Caco-2 (cell line): ENCODE results near the gene B3GNT9. TPM values are rescaled to one million over a fixed set of nuclear protein-coding genes. Genes with fewer than 3 reads are reported as not detected.
A peak's percentile ranks its signal among the peaks of the same experiment; 100 is the strongest.

ENCODE experiments used
- BruUV-seq: library from RNA; stranded (reverse); fragments of 400-500 nt; replicated peaks from 2 replicates; lab custom pipeline; 2021; lab: Mats Ljungman, UMichigan
- CTCF ChIA-PET: fragments of 300-600 bp; sonication (Branson Sonifier 250); formaldehyde crosslinking; loops from one replicate; lab custom pipeline; 2022; ENCODE audit warnings: antibody characterized with exemption; lab: Charles Lee
- POLR2A ChIA-PET: fragments of 300-600 bp; sonication (Branson Sonifier 250); formaldehyde crosslinking; loops from one replicate; lab custom pipeline; 2022; ENCODE audit warnings: antibody characterized with exemption; lab: Charles Lee
- DNase-seq, 2 experiments: peaks; one replicate each; pipeline versions ENCODE4 v3.0.0 to v3.0.0-alpha.2; 2020 to 2022
- H3K27me3 ChIP-seq: replicated peaks from 2 replicates; pipeline ENCODE4 v1.6.0; 2011; ENCODE audit warnings: low read length; ENCODE audit not compliant: control insufficient read depth, insufficient read depth
- H3K36me3 ChIP-seq: 2 replicates; pipeline ENCODE4 v1.5.1; 2011; ENCODE audit warnings: low read length; ENCODE audit not compliant: control insufficient read depth, insufficient read depth
- H3K4me1 ChIP-seq: fragments of 250-450 bp; sonication (Bioruptor Pico); 2 replicates; pipeline ENCODE4 v1.5.1; 2020; ENCODE audit warnings: mild to moderate bottlenecking
- H3K4me3 ChIP-seq: 2 replicates; pipeline ENCODE4 v1.5.1; 2011; ENCODE audit warnings: low read depth, mild to moderate bottlenecking, control low read depth, low read length
- H3K9me3 ChIP-seq: fragments of 250-450 bp; sonication (Bioruptor Pico); 2 replicates; pipeline ENCODE4 v1.5.1; 2020; ENCODE audit warnings: mild to moderate bottlenecking, moderate library complexity
- H3K27ac Mint-ChIP-seq: one replicate; pipeline ENCODE4 v1.8.0; 2022; ENCODE audit warnings: mixed read lengths; ENCODE audit not compliant: unreplicated experiment
- H3K27me3 Mint-ChIP-seq: one replicate; pipeline ENCODE4 v1.8.0; 2022; ENCODE audit warnings: mixed read lengths; ENCODE audit not compliant: insufficient read depth, unreplicated experiment
- H3K36me3 Mint-ChIP-seq: one replicate; pipeline ENCODE4 v1.8.0; 2022; ENCODE audit warnings: mild to moderate bottlenecking, mixed read lengths; ENCODE audit not compliant: insufficient read depth, unreplicated experiment
- H3K4me1 Mint-ChIP-seq: one replicate; pipeline ENCODE4 v1.8.0; 2022; ENCODE audit warnings: low read depth, mixed read lengths; ENCODE audit not compliant: unreplicated experiment
- H3K4me3 Mint-ChIP-seq: one replicate; pipeline ENCODE4 v1.8.0; 2022; ENCODE audit warnings: mild to moderate bottlenecking, moderate library complexity, mixed read lengths; ENCODE audit not compliant: unreplicated experiment
- H3K9me3 Mint-ChIP-seq: one replicate; pipeline ENCODE4 v1.8.0; 2022; ENCODE audit warnings: mixed read lengths; ENCODE audit not compliant: unreplicated experiment
- intact Hi-C: fragments of 100-400 bp; cut with micrococcal nuclease; formaldehyde crosslinking; loops from one replicate; pipeline ENCODE4 v1.10.0; 2022; ENCODE audit not compliant: unreplicated experiment
- total RNA-seq: library from RNA; stranded (reverse); gene quantifications from 2 replicates; pipeline ENCODE4 v1.2.3, GENCODE V29; 2022
- TF ChIP-seq, protein P1 (sequence below), 2 experiments: fragments of 200-600 bp in 1 of 2; IDR thresholded peaks; 1 replicate in 1 of 2; 2 replicates in 1 of 2; pipeline versions ENCODE4 v1.5.1 to v1.8.0; 2011 to 2022; ENCODE audit warnings: antibody characterized with exemption in 1 of 2, control low read depth in 1 of 2, inconsistent platforms in 1 of 2, low read depth in 1 of 2, low read length in 1 of 2, mild to moderate bottlenecking in 1 of 2, moderate library complexity in 1 of 2; ENCODE audit not compliant: insufficient read depth in 1 of 2, severe bottlenecking in 1 of 2, unreplicated experiment in 1 of 2

B3GNT9 gene
- total RNA-seq, 1 experiment from 2014 or later = 11.6 TPM

DNA sequence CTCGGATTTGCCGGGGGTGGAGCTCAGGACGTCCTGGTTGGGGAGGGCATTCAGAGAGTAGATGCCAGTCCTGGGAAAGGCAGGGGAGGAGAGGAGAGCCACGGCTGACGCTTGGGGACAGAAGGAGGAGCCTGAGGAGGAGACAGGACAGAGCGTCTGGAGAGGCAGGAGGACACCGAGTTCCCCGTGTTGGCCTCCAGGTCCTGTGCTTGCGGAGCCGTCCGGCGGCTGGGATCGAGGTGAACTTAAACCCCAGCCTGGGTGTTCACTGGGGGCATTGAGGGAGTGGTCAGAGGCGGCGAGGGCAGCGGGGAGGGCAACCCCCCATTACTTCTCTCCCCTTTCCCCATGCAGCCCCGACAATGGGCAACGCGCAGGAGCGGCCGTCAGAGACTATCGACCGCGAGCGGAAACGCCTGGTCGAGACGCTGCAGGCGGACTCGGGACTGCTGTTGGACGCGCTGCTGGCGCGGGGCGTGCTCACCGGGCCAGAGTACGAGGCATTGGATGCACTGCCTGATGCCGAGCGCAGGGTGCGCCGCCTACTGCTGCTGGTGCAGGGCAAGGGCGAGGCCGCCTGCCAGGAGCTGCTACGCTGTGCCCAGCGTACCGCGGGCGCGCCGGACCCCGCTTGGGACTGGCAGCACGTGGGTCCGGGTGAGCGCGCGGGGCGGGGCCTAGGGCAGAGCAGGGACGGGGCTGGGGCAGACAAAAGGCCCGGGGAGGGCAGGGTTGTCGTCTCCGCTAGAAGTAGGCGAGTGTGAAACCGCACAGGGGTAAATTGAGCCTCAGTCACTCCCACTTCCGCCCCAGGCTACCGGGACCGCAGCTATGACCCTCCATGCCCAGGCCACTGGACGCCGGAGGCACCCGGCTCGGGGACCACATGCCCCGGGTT, 23.3 kb upstream of the B3GNT9 start:
- H3K27ac Mint-ChIP-seq = peak overlapping the region; percentile 53
- Histone ChIP-seq H3K4me1 (peaks cover 36% of the 10 kb centered on the region), H3K4me3 (peak overlapping the region; percentile 41), H3K9me3 (no peaks in the 10 kb centered on the region), H3K36me3 (no peaks in the 10 kb centered on the region), H3K27me3 (no peaks in the 10 kb centered on the region)
- DNase-seq = peak; percentile 82 to 86
- POLR2A ChIA-PET = interaction anchor here (0.8 kb wide), 1 partner anchor 13 kb away, joined by 3 read pairs; no protein-coding TSS in a partner anchor
- CTCF ChIA-PET = interaction anchor here (0.6 to 1.8 kb wide), 12 partner anchors 10 to 1280 kb away, joined by 3 to 5 read pairs (median 3); partner anchors contain the start of gene NFATC3
- peaks cover 39% of the 10 kb centered on the region for H3K36me3 Mint-ChIP-seq
- TF ChIP-seq, protein P1, sequence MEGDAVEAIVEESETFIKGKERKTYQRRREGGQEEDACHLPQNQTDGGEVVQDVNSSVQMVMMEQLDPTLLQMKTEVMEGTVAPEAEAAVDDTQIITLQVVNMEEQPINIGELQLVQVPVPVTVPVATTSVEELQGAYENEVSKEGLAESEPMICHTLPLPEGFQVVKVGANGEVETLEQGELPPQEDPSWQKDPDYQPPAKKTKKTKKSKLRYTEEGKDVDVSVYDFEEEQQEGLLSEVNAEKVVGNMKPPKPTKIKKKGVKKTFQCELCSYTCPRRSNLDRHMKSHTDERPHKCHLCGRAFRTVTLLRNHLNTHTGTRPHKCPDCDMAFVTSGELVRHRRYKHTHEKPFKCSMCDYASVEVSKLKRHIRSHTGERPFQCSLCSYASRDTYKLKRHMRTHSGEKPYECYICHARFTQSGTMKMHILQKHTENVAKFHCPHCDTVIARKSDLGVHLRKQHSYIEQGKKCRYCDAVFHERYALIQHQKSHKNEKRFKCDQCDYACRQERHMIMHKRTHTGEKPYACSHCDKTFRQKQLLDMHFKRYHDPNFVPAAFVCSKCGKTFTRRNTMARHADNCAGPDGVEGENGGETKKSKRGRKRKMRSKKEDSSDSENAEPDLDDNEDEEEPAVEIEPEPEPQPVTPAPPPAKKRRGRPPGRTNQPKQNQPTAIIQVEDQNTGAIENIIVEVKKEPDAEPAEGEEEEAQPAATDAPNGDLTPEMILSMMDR (IDR thresholded peaks at IDR 0.05; ENCODE audit: insufficient read depth in 1 of 2, low read depth in 1 of 2, low read length in 1 of 2, severe bottlenecking in 1 of 2, unreplicated experiment in 1 of 2) = peak in 1 of 2 experiments; percentile 50
- H3K27me3 Mint-ChIP-seq = no peaks in the 10 kb centered on the region
- H3K9me3 Mint-ChIP-seq = no peaks in the 10 kb centered on the region
- TSS peak; percentile 5 for BruUV-seq
- intact Hi-C loops = loop anchor here (1.0 kb wide), 1 partner anchor 12 kb away; no protein-coding TSS in a partner anchor
- H3K4me1 Mint-ChIP-seq = peaks cover 42% of the 10 kb centered on the region
- peak overlapping the region; percentile 78 for H3K4me3 Mint-ChIP-seq

DNA sequence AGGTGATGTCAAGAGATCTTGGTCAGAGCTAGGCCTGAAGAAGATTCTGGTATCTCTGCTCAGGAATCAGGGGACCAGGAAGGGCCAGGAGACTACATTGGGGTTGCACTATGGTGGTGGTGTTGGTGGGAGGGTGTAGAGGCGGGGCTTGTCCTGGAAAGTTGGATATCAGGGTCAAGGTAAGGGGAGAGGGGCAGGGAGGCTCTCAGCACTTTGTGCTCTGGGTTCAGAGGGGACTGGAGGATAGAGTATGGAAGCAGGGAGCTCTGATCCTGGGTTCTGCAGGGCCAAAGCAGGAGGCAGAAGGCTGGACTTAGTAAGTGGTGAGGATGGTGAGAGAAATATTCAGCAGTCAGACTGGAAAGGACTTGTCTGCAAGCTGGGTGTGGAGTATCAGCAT, 22.5 kb upstream of the B3GNT9 start:
- peaks cover 38% of the 10 kb centered on the region for H3K36me3 Mint-ChIP-seq
- H3K9me3 Mint-ChIP-seq = no peaks in the 10 kb centered on the region
- no peaks in the 10 kb centered on the region for H3K27me3 Mint-ChIP-seq
- ChIA-PET POLR2A (interaction anchor here (0.8 kb wide), 1 partner anchor 13 kb away, joined by 3 read pairs; no protein-coding TSS in a partner anchor), CTCF (interaction anchor here (0.7 to 1.1 kb wide), 5 partner anchors 12 to 219 kb away, joined by 3 to 5 read pairs (median 3); no protein-coding TSS in a partner anchor)
- peak overlapping the region; percentile 78 for H3K4me3 Mint-ChIP-seq
- BruUV-seq = no TSS peak
- no peaks in the 10 kb centered on the region for H3K27me3 ChIP-seq
- intact Hi-C loops = no loop called here
- peak overlapping the region; percentile 41 for H3K4me3 ChIP-seq
- DNase-seq = no peak
- H3K4me1 ChIP-seq = peaks cover 38% of the 10 kb centered on the region
- H3K9me3 ChIP-seq = no peaks in the 10 kb centered on the region
- H3K27ac Mint-ChIP-seq = peak overlapping the region; percentile 53
- peaks cover 40% of the 10 kb centered on the region for H3K4me1 Mint-ChIP-seq
- TF ChIP-seq, protein P1 (IDR thresholded peaks at IDR 0.05; ENCODE audit: insufficient read depth in 1 of 2, low read depth in 1 of 2, low read length in 1 of 2, severe bottlenecking in 1 of 2, unreplicated experiment in 1 of 2) = no peak
- H3K36me3 ChIP-seq = no peaks in the 10 kb centered on the region
